Aorta (tissue), 5 donors: ENCODE results near the gene CEBPE. TPM values are rescaled to one million over a fixed set of nuclear protein-coding genes. Genes with fewer than 3 reads are reported as not detected.

Experiments used
- ATAC-seq: fragments of 200-7000 bp; cut with Tn5 transposase; one replicate; pipeline ENCODE4 v1.9.1; 2022; ENCODE audit warnings: moderate library complexity; ENCODE audit not compliant: low FRiP score
- DNase-seq, 2 donors: peaks; one replicate each; pipeline ENCODE4 v3.0.0-alpha.2; 2020
- H3K27ac ChIP-seq, 2 donors: one replicate each; pipeline ENCODE4 v1.5.1; 2013; ENCODE audit warnings: low read length in 2 of 2, mild to moderate bottlenecking in 2 of 2, moderate library complexity in 2 of 2, control low read depth in 1 of 2, inconsistent platforms in 1 of 2, low read depth in 1 of 2
- H3K27me3 ChIP-seq, 2 donors: one replicate each; pipeline ENCODE4 v1.6.1; 2013; ENCODE audit warnings: control low read depth in 1 of 2, low read length in 1 of 2, mild to moderate bottlenecking in 1 of 2, moderate library complexity in 1 of 2; ENCODE audit not compliant: insufficient read depth in 2 of 2, control insufficient read depth in 1 of 2
- H3K36me3 ChIP-seq, 2 donors: one replicate each; pipeline ENCODE4 v1.6.1; 2013; ENCODE audit warnings: control low read depth in 1 of 2, low read length in 1 of 2, mild to moderate bottlenecking in 1 of 2; ENCODE audit not compliant: insufficient read depth in 2 of 2, control insufficient read depth in 1 of 2
- H3K4me1 ChIP-seq, 2 donors: one replicate each; pipeline ENCODE4 v1.6.1; 2013; ENCODE audit warnings: low read length in 2 of 2, control low read depth in 1 of 2, mild to moderate bottlenecking in 1 of 2, moderate library complexity in 1 of 2; ENCODE audit not compliant: insufficient read depth in 2 of 2, control insufficient read depth in 1 of 2
- H3K4me3 ChIP-seq, 2 donors: one replicate each; pipeline ENCODE4 v1.5.1; 2013; ENCODE audit warnings: low read length in 2 of 2, control low read depth in 1 of 2, mild to moderate bottlenecking in 1 of 2
- H3K9me3 ChIP-seq: one replicate; pipeline ENCODE4 v1.6.1; 2013; ENCODE audit warnings: mild to moderate bottlenecking, low read length; ENCODE audit not compliant: control insufficient read depth
- WGBS, 2 donors: extraction: QIAGEN DNeasy Blood & Tissue Kit; methylation state at CpG; one replicate each; pipeline ENCODE4 v1.1.7; 2013; 5-methylcytosine and 5-hydroxymethylcytosine counted together
- intact Hi-C, 2 donors: fragments of 100-400 bp; cut with DNase I; formaldehyde crosslinking; loops; one replicate each; pipeline versions ENCODE4 v1.14.2 to v1.15.0; 2022
- polyA plus RNA-seq, 2 donors: library from polyadenylated mRNA; stranded (reverse); fragments of 200-250 nt; gene quantifications; one replicate each; pipeline ENCODE4 v1.2.3, GENCODE V29; 2013
- total RNA-seq, 2 donors: library from RNA; stranded (reverse); fragmentation: NEBNext Ultra II Directional; extraction: Animal tissue kit (Norgen Biotek cat#: 25700); gene quantifications; one replicate each; pipeline ENCODE4 v1.2.1, GENCODE V29; 2021
- donor health status: healthy with polysubstance abuse.
- donor health status: Bipolar disorder and iron deficiency.
- donor health status: DM: no; HTN: no; CAD: no.
- donor health status: DM: no; HTN: no; CAD: no.
- donor health status: DM: yes; HTN: yes; CAD: no.

The CEBPE gene
- total and polyA plus RNA-seq, 4 donors: 0.13 to 0.33 (median 0.29) TPM; not detected in 1

GRCh38 chr14:23095196-23096108 lies 23.6 kb downstream of the CEBPE start, which contains the start of gene C14orf119:
C14orf119 (plus strand) TSS chr14:23095505; CDS start chr14:23097659, 2,154 bp downstream.
- 0 to 1% methylated on average over 46 of the region's 46 CpGs for WGBS, 2 donors
- peak; percentile 98 for ATAC-seq

GRCh38 chr14:23094666-23095195 lies 24.3 kb downstream of the CEBPE start, which contains the start of gene ACIN1:
ACIN1 (minus strand) TSS chr14:23095136; CDS start chr14:23095112, 24 bp downstream.
- no peaks in the 10 kb centered on the region for H3K36me3 ChIP-seq
- no peaks in the 10 kb centered on the region for H3K27me3 ChIP-seq
- peaks cover 0 to 11% of the 10 kb centered on the region in 2 donors for H3K4me1 ChIP-seq
- H3K4me3 ChIP-seq: peak within 1 kb of the TSS; percentile 62 to 68
- ATAC-seq (peak; percentile 85), DNase-seq (peak; percentile 81 to 100)
- 0 to 1% methylated on average over 50 to 55 of the region's 55 CpGs for WGBS, 2 donors
- peak within 1 kb of the TSS in 1 of 2 donors; percentile 92 for H3K27ac ChIP-seq
- intact Hi-C loops: loop anchor here in 1 of 2 donors (2.0 kb wide), 1 partner anchor 206 kb away; no protein-coding TSS in a partner anchor
- no peaks in the 10 kb centered on the region for H3K9me3 ChIP-seq

More at GRCh38 chr14:23095196-23096108, 23.6 kb downstream of the CEBPE start, which contains the start of gene C14orf119:
- peak; percentile 96 to 100 for DNase-seq
- Histone ChIP-seq H3K27me3 (no peaks in the 10 kb centered on the region), H3K36me3 (no peaks in the 10 kb centered on the region), H3K9me3 (no peaks in the 10 kb centered on the region), H3K4me1 (peaks cover 0 to 11% of the 10 kb centered on the region in 2 donors), H3K4me3 (peak within 1 kb of the TSS; percentile 62 to 68), H3K27ac (peak within 1 kb of the TSS in 1 of 2 donors; percentile 92)
- intact Hi-C loops: loop anchor here in 1 of 2 donors (2.0 kb wide), 1 partner anchor 205 kb away; no protein-coding TSS in a partner anchor

GRCh38 chr14:23093991-23094665 lies 24.9 kb downstream of the CEBPE start:
- H3K9me3 ChIP-seq: no peaks in the 10 kb centered on the region
- ATAC-seq (no peak), DNase-seq (no peak)
- peak overlapping the region; percentile 60 to 68 for H3K4me3 ChIP-seq
- H3K27ac ChIP-seq: no peak overlapping the region
- no peaks in the 10 kb centered on the region for H3K36me3 ChIP-seq
- peaks cover 0 to 11% of the 10 kb centered on the region in 2 donors for H3K4me1 ChIP-seq
- no peaks in the 10 kb centered on the region for H3K27me3 ChIP-seq
- intact Hi-C loops: loop anchor here in 1 of 2 donors (2.0 kb wide), 1 partner anchor 207 kb away; no protein-coding TSS in a partner anchor
- WGBS, 2 donors: 0 to 1% methylated on average over 14 of the region's 14 CpGs

GRCh38 chr14:23093526-23093925 lies 25.5 kb downstream of the CEBPE start:
- WGBS, 2 donors: 61 to 67% methylated on average over 2 of the region's 2 CpGs
- intact Hi-C loops: no loop called here
- H3K4me1 ChIP-seq: peaks cover 0 to 11% of the 10 kb centered on the region in 2 donors
- H3K9me3 ChIP-seq: no peaks in the 10 kb centered on the region
- ATAC-seq (no peak), DNase-seq (no peak)
- no peak overlapping the region for H3K4me3 ChIP-seq
- no peaks in the 10 kb centered on the region for H3K27me3 ChIP-seq
- no peaks in the 10 kb centered on the region for H3K36me3 ChIP-seq
- H3K27ac ChIP-seq: no peak overlapping the region

GRCh38 chr14:23093104-23093503 lies 26.0 kb downstream of the CEBPE start:
- no peaks in the 10 kb centered on the region for H3K9me3 ChIP-seq
- intact Hi-C loops: no loop called here
- H3K36me3 ChIP-seq: no peaks in the 10 kb centered on the region
- no peak for ATAC-seq
- H3K27ac ChIP-seq: no peak overlapping the region
- H3K27me3 ChIP-seq: no peaks in the 10 kb centered on the region
- no peak for DNase-seq
- H3K4me1 ChIP-seq: peaks cover 0 to 11% of the 10 kb centered on the region in 2 donors
- H3K4me3 ChIP-seq: no peak overlapping the region
- 65 to 67% methylated on average over 2 of the region's 2 CpGs for WGBS, 2 donors

GRCh38 chr14:23091294-23092225 lies 27.5 kb downstream of the CEBPE start:
- WGBS, 2 donors: 79 to 80% methylated on average over 12 of the region's 12 CpGs
- Histone ChIP-seq H3K4me1 (peaks cover 0 to 6% of the 10 kb centered on the region in 2 donors), H3K27ac (no peak overlapping the region), H3K4me3 (no peak overlapping the region), H3K36me3 (no peaks in the 10 kb centered on the region), H3K27me3 (no peaks in the 10 kb centered on the region), H3K9me3 (no peaks in the 10 kb centered on the region)
- peak in 1 of 2 donors; percentile 20 for DNase-seq
- intact Hi-C loops: no loop called here
- ATAC-seq: no peak

- Histone ChIP-seq H3K9me3 (no peaks in the 10 kb centered on the region), H3K27me3 (no peaks in the 10 kb centered on the region), H3K36me3 (no peaks in the 10 kb centered on the region), H3K27ac (no peak overlapping the region), H3K4me1 (peaks cover 0 to 5% of the 10 kb centered on the region in 2 donors), H3K4me3 (no peak overlapping the region)
- ATAC-seq: no peak
- intact Hi-C loops: no loop called here
- WGBS, 2 donors: 63 to 65% methylated on average over 4 of the region's 4 CpGs
- no peak for DNase-seq
Observed at GRCh38 chr14:23090254-23090636, 28.8 kb downstream of the CEBPE start.
